A549 (cell line): Measurements from ENCODE around the gene MAML3. TPM values are rescaled to one million over a fixed set of nuclear protein-coding genes. Genes with fewer than 3 reads are reported as not detected.
A peak's percentile ranks its signal among the peaks of the same experiment; 100 is the strongest.

Source experiments
- ATAC-seq, 2 experiments: fragments of 200-7000 bp in 1 of 2; fragments of >200 bp in 1 of 2; cut with Nextera tagmentation in 1 of 2; cut with Tn5 transposase in 1 of 2; 3 replicates each; pipeline versions ENCODE4 v1.8.0 to v1.9.1; 2018 to 2020; ENCODE audit warnings: mild to moderate bottlenecking in 1 of 2, moderate library complexity in 1 of 2
- CTCF ChIA-PET: fragments of 300-600 bp; sonication (Branson Sonifier 250); formaldehyde crosslinking; extraction: SDS; loops from one replicate; lab custom pipeline; 2021; ENCODE audit warnings: antibody characterized with exemption, inconsistent platforms; lab: Yijun Ruan, JAX
- POLR2A ChIA-PET: fragments of 350-600 bp; formaldehyde crosslinking; extraction: SDS; loops from one replicate; lab custom pipeline; 2021; ENCODE audit warnings: antibody characterized with exemption, inconsistent platforms; lab: Yijun Ruan, JAX
- DNase-seq, 2 experiments: peaks; one replicate each; pipeline versions ENCODE4 v3.0.0 to v3.0.0-alpha.2; 2011 to 2016; ENCODE audit warnings: low read depth in 1 of 2, low spot score in 1 of 2
- FAIRE-seq: peaks from 2 replicates; lab custom pipeline; 2011; peaks lifted over from hg19 to GRCh38; lab: Jason Lieb, UNC
- H3K27ac ChIP-seq, 2 experiments: fragments of >200 bp; sonication (Bioruptor Twin); formaldehyde crosslinking; 3 replicates each; pipeline ENCODE4 v1.5.1; 2016 to 2017
- H3K4me1 ChIP-seq: fragments of >200 bp; sonication (Bioruptor Twin); formaldehyde crosslinking; 3 replicates; pipeline ENCODE4 v1.6.1; 2016
- H3K4me2 ChIP-seq: fragments of >200 bp; sonication (Bioruptor Twin); formaldehyde crosslinking; 3 replicates; pipeline ENCODE4 v1.6.1; 2016
- H3K4me3 ChIP-seq: fragments of >200 bp; sonication (Bioruptor Twin); formaldehyde crosslinking; 3 replicates; pipeline ENCODE4 v1.5.1; 2016
- H3K9me3 ChIP-seq: fragments of >200 bp; sonication (Bioruptor Twin); formaldehyde crosslinking; 3 replicates; pipeline ENCODE4 v1.6.1; 2016
- CBX2 ChIP-seq: fragments of 200-600 bp; sonication (generic); IDR thresholded peaks from 2 replicates; pipeline ENCODE4 v1.6.1; 2016; ENCODE audit warnings: low read depth, mild to moderate bottlenecking, borderline replicate concordance
- CBX8 ChIP-seq: fragments of 200-600 bp; sonication (generic); IDR thresholded peaks from 2 replicates; pipeline ENCODE4 v1.6.1; 2016
- CHD4 ChIP-seq: fragments of 200-600 bp; sonication (generic); IDR thresholded peaks from 2 replicates; pipeline ENCODE4 v1.6.1; 2016; ENCODE audit warnings: antibody characterized with exemption, mild to moderate bottlenecking, borderline replicate concordance
- CTCF ChIP-seq: fragments of >200 bp; sonication (Bioruptor Twin); formaldehyde crosslinking; IDR thresholded peaks from 3 replicates; pipeline ENCODE4 v1.5.1; 2016
- E2F6 ChIP-seq: IDR thresholded peaks from 2 replicates; pipeline ENCODE4 v1.6.1; 2012; ENCODE audit warnings: low read depth, borderline replicate concordance
- EHF ChIP-seq: fragments of 250-450 bp; sonication (Bioruptor Pico); IDR thresholded peaks from 2 replicates; pipeline ENCODE4 v1.5.0; 2020; ENCODE audit warnings: mild to moderate bottlenecking
- FOSL2 ChIP-seq, 2 experiments: fragments of 450-650 bp in 1 of 2; fragments of >200 bp in 1 of 2; sonication (Bioruptor Twin) in 1 of 2; formaldehyde crosslinking; IDR thresholded peaks; 2 replicates each; pipeline versions ENCODE4 v1.5.0 to v1.6.1; 2016 to 2020; ENCODE audit warnings: mild to moderate bottlenecking in 1 of 2, moderate library complexity in 1 of 2
- GATA3 ChIP-seq: IDR thresholded peaks from 2 replicates; pipeline ENCODE4 v1.6.1; 2012; ENCODE audit warnings: borderline replicate concordance
- HDAC2 ChIP-seq: fragments of 200-600 bp; sonication (generic); IDR thresholded peaks from 2 replicates; pipeline ENCODE4 v1.6.1; 2016
- HMGXB4 ChIP-seq: fragments of 250-450 bp; sonication (Bioruptor Pico); IDR thresholded peaks from 2 replicates; pipeline ENCODE4 v1.5.0; 2021; ENCODE audit warnings: mild to moderate bottlenecking, moderate library complexity, borderline replicate concordance
- HOXA7 ChIP-seq: fragments of 250-450 bp; sonication (Bioruptor Pico); IDR thresholded peaks from 2 replicates; pipeline ENCODE4 v1.5.0; 2020; ENCODE audit warnings: mild to moderate bottlenecking, moderate library complexity
- JUN ChIP-seq, 2 experiments: fragments of >200 bp; sonication (Bioruptor Twin); formaldehyde crosslinking; IDR thresholded peaks; 2 replicates in 1 of 2; 3 replicates in 1 of 2; pipeline ENCODE4 v1.6.1; 2016 to 2017
- MAX ChIP-seq: IDR thresholded peaks from 2 replicates; pipeline ENCODE4 v1.6.1; 2012
- NFE2L2 ChIP-seq: fragments of 150-350 bp; conservative IDR thresholded peaks from 2 replicates; pipeline ENCODE4 v1.6.1; 2014; ENCODE audit warnings: low read length
- NPAS2 ChIP-seq: fragments of 250-450 bp; sonication (Bioruptor Pico); IDR thresholded peaks from 2 replicates; pipeline ENCODE4 v1.8.0; 2022; ENCODE audit warnings: mild to moderate bottlenecking, moderate library complexity, borderline replicate concordance
- NR3C1 ChIP-seq: fragments of >200 bp; sonication (Bioruptor Twin); formaldehyde crosslinking; IDR thresholded peaks from 3 replicates; pipeline ENCODE4 v1.6.1; 2017
- PBX3 ChIP-seq: IDR thresholded peaks from 2 replicates; pipeline ENCODE4 v1.6.1; 2012
- PHF8 ChIP-seq: fragments of 200-600 bp; sonication (generic); IDR thresholded peaks from 2 replicates; pipeline ENCODE4 v1.6.1; 2016; ENCODE audit warnings: low read depth, mild to moderate bottlenecking, antibody characterized with exemption, moderate library complexity, borderline replicate concordance
- POLR2AphosphoS2 ChIP-seq: conservative IDR thresholded peaks from 2 replicates; pipeline ENCODE4 v1.6.1; 2012; ENCODE audit warnings: low read length, improper control_type of control experiment, inconsistent platforms
- RARB ChIP-seq: fragments of 250-450 bp; sonication (Bioruptor Pico); IDR thresholded peaks from 2 replicates; pipeline ENCODE4 v1.8.0; 2021; ENCODE audit warnings: mild to moderate bottlenecking, moderate library complexity
- RFX5 ChIP-seq: fragments of 450-650 bp; IDR thresholded peaks from 2 replicates; pipeline ENCODE4 v1.7.1; 2014; ENCODE audit warnings: antibody characterized with exemption, mild to moderate bottlenecking, moderate library complexity
- USF2 ChIP-seq: fragments of 450-650 bp; IDR thresholded peaks from 2 replicates; pipeline ENCODE4 v1.6.1; 2014; ENCODE audit warnings: antibody characterized with exemption
- ZC3H11A ChIP-seq: fragments of 450-650 bp; IDR thresholded peaks from 2 replicates; pipeline ENCODE4 v1.6.1; 2014; ENCODE audit warnings: antibody characterized with exemption, mild to moderate bottlenecking
- ZFP36 ChIP-seq: fragments of 450-650 bp; IDR thresholded peaks from 2 replicates; pipeline ENCODE4 v1.6.1; 2014; ENCODE audit warnings: borderline replicate concordance; ENCODE audit not compliant: partially characterized antibody
- WGBS: methylation state at CpG from one replicate; pipeline ENCODE4 v1.1.6; 2017; ENCODE audit errors: missing lambda C conversion rate; 5-methylcytosine and 5-hydroxymethylcytosine counted together
- polyA plus RNA-seq, 4 experiments: library from polyadenylated mRNA; depleted of rRNA in 3 of 4; stranded (reverse); fragments of >200 nt; fragmentation: RNase III in 1 of 4; extraction: RNeasy Plus Mini Kit Qiagen cat#74134 plus additional on column Dnase treatment in 1 of 4; gene quantifications; 2 replicates in 3 of 4; 3 replicates in 1 of 4; pipeline ENCODE4 v1.2.3, GENCODE V29; 2011 to 2017

Gene MAML3
- polyA plus RNA-seq, 2 of the 4 experiments (the other 2 are of a cell fraction): 9.0 to 22.2 TPM

GRCh38 chr4:140031061-140031460 is 122.9 kb downstream of the MAML3 start (continued):
- no peak for TF ChIP-seq NR3C1
- no peak for TF ChIP-seq ZC3H11A
- TF ChIP-seq GATA3: no peak

GRCh38 chr4:140028676-140029517 is 125.1 kb downstream of the MAML3 start:
- DNase-seq (no peak), FAIRE-seq (no peak), ATAC-seq (peak in 1 of 2 experiments; percentile 28; a peak in 1 of 6 replicates)
- POLR2A ChIA-PET: no interaction called here
- CTCF ChIA-PET: interaction anchor here (0.7 to 1.5 kb wide), 4 partner anchors 9 to 18 kb away, joined by 3 to 5 read pairs (median 3); no protein-coding TSS in a partner anchor
- Histone ChIP-seq H3K9me3 (no peaks in the 10 kb centered on the region), H3K27ac (peak overlapping the region; percentile 55 to 74; a peak in 5 of 6 replicates), H3K4me2 (peak overlapping the region; percentile 60), H3K4me1 (peaks cover 85% of the 10 kb centered on the region), H3K4me3 (no peak overlapping the region)
- TF ChIP-seq MAX (no peak), CBX2 (no peak), PHF8 (no peak), HMGXB4 (CRISPR knock-in tag) (no peak), FOSL2 (IDR thresholded peaks at IDR 0.05) (no peak), FOSL2 (CRISPR knock-in tag; IDR thresholded peaks at IDR 0.05) (no peak), JUN (IDR thresholded peaks at IDR 0.05) (no peak), GATA3 (no peak)
- WGBS: 57% methylated on average over 6 of the region's 6 CpGs

GRCh38 chr4:140028101-140028500 is 125.9 kb downstream of the MAML3 start:
- 0 out of 6 replicates have a peak, but pooled peaks of 1 of the 2 experiments have one; percentile 26 for ATAC-seq
- ChIA-PET POLR2A (no interaction called here), CTCF (interaction anchor here (1.0 to 1.5 kb wide), 3 partner anchors 10 to 19 kb away, joined by 3 to 5 read pairs (median 3); no protein-coding TSS in a partner anchor)
- peak overlapping the region; percentile 60; the same call in 2 of the 3 replicates for H3K4me2 ChIP-seq
- H3K4me3 ChIP-seq: no peak overlapping the region
- no peak for FAIRE-seq
- WGBS: 74% methylated on average over 1 of the region's 1 CpG
- DNase-seq: no peak
- peak overlapping the region; percentile 69 to 74; a peak in 5 of 6 replicates for H3K27ac ChIP-seq
- no peaks in the 10 kb centered on the region for H3K9me3 ChIP-seq
- no peak for TF ChIP-seq FOSL2 (IDR thresholded peaks at IDR 0.05)
- TF ChIP-seq FOSL2 (CRISPR knock-in tag; IDR thresholded peaks at IDR 0.05): no peak
- TF ChIP-seq ZFP36: no peak
- no peak for TF ChIP-seq CBX8
- no peak for TF ChIP-seq JUN (IDR thresholded peaks at IDR 0.05)
- TF ChIP-seq HDAC2: no peak
- no peak for TF ChIP-seq EHF
- no peak for TF ChIP-seq E2F6
- peaks cover 93% of the 10 kb centered on the region for H3K4me1 ChIP-seq

GRCh38 chr4:140027101-140027500 is 126.9 kb downstream of the MAML3 start:
- peak overlapping the region; percentile 60 for H3K4me2 ChIP-seq
- peaks cover 96% of the 10 kb centered on the region for H3K4me1 ChIP-seq
- 47% methylated on average over 5 of the region's 5 CpGs for WGBS
- DNase-seq: no peak
- POLR2A ChIA-PET: no interaction called here
- no peak overlapping the region for H3K4me3 ChIP-seq
- CTCF ChIA-PET: no interaction called here
- FAIRE-seq: no peak
- ATAC-seq: peak in 1 of 2 experiments; percentile 37; a peak in 3 of 6 replicates
- no peaks in the 10 kb centered on the region for H3K9me3 ChIP-seq
- peak overlapping the region; percentile 69 to 85 for H3K27ac ChIP-seq
- TF ChIP-seq POLR2AphosphoS2 (no peak), NPAS2 (CRISPR knock-in tag) (no peak), HOXA7 (CRISPR knock-in tag) (no peak), CHD4 (no peak), NFE2L2 (no peak), RARB (CRISPR knock-in tag) (no peak), ZC3H11A (no peak), PBX3 (no peak), USF2 (no peak), HDAC2 (no peak), RFX5 (no peak), CTCF (no peak)
